ENCODE measurements around the gene IKBKE. TPM values are rescaled to one million over a fixed set of nuclear protein-coding genes. Genes with fewer than 3 reads are reported as not detected.

Gene IKBKE
- total and polyA plus RNA-seq, 2 donors (not counting 3 experiments of a cell fraction or from before 2014, with no cell fraction given), result 17.9 to 20.7 TPM

DNA sequence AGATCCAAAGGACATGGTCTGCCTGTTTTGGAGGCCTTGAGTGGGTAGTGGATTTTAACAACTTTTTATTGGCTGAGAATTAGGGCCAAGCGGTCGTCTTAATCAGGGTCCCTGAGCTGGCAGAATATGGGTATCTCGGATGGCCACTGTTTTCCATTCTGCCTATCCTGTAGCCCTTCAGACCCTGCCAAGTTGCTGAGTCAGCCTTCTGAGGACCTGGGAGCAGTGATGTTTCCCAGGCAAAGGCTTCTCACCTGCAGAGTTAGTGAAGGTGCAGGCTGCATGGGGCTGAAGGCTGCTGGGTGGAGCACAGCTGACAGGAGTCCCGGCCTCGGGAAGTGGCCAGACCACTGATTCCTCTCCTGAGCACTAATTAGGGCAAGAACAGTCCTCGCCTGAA is 48.5 kb downstream of the IKBKE start:
- BruUV-seq (replicated peaks), result no TSS peak
- no peak overlapping the region for H3K9ac ChIP-seq (replicated peaks; ENCODE audit: extremely low read depth, insufficient read depth, low read length)
- no peak overlapping the region for H3K27ac ChIP-seq (ENCODE audit: insufficient read depth, low read depth, low read length)
- FAIRE-seq (no peak), DNase-seq (ENCODE audit: low read depth, low spot score) (no peak)
- intact Hi-C loops (cut with micrococcal nuclease), result no loop called here
- ChIA-PET CTCF (interaction anchor here (0.8 to 1.7 kb wide), 3 partner anchors 27 to 39 kb away, joined by 3 to 5 read pairs (median 4); no protein-coding TSS in a partner anchor), POLR2A (no interaction called here)
- no peak overlapping the region for H3K4me2 ChIP-seq (ENCODE audit: insufficient read depth, low read length)
- H3K27me3 ChIP-seq (ENCODE audit: control insufficient read depth in 2 of 2, insufficient read depth in 2 of 2, low read length in 2 of 2), result peaks cover 10 to 12% of the 10 kb centered on the region in 2 experiments
- dilution Hi-C loops (cut with MboI; ENCODE audit: extremely low pct_ligation_motif_present, low sequenced_read_pairs), result no loop called here
- no peaks in the 10 kb centered on the region for H3K79me2 ChIP-seq (ENCODE audit: control insufficient read depth, insufficient read depth, low read length)
- H2AFZ ChIP-seq (ENCODE audit: low read depth, low read length), result no peak overlapping the region
- H3K9me3 ChIP-seq (replicated peaks; ENCODE audit: control insufficient read depth, insufficient read depth, low read length), result no peaks in the 10 kb centered on the region
- H4K20me1 ChIP-seq (replicated peaks; ENCODE audit: control insufficient read depth, extremely low read depth, insufficient read depth, low read length), result no peaks in the 10 kb centered on the region
- no peaks in the 10 kb centered on the region for H3K36me3 ChIP-seq (ENCODE audit: control insufficient read depth in 2 of 2, extremely low read depth in 1 of 2, insufficient read depth in 2 of 2, low read length in 2 of 2)
- no peak overlapping the region for H3K4me3 ChIP-seq (replicated peaks in 1 of 3; ENCODE audit: insufficient read depth in 1 of 3, low read depth in 1 of 3, low read length in 3 of 3)
- H3K9me1 ChIP-seq (replicated peaks; ENCODE audit: control insufficient read depth, extremely low read depth, insufficient read depth, low read length), result no peaks in the 10 kb centered on the region
- no peaks in the 10 kb centered on the region for H3K4me1 ChIP-seq (ENCODE audit: control insufficient read depth, extremely low read depth, insufficient read depth, low read length)
- TF ChIP-seq POLR2AphosphoS5 (IDR thresholded peaks at IDR 0.05; ENCODE audit: insufficient read depth, low read depth, low read length) (no peak), GATA2 (IDR thresholded peaks at IDR 0.05; ENCODE audit: insufficient read depth, insufficient read length, low read depth, low read length) (no peak), FOS (IDR thresholded peaks at IDR 0.05; ENCODE audit: borderline replicate concordance, insufficient read depth, low read length) (no peak), MYC (IDR thresholded peaks at IDR 0.05; ENCODE audit: low read depth, low read length) (no peak), JUN (IDR thresholded peaks at IDR 0.05; ENCODE audit: borderline replicate concordance, insufficient read depth, insufficient read length, low read depth) (no peak), POLR2A (IDR thresholded peaks at IDR 0.05; ENCODE audit: low read depth, low read length) (no peak), EZH2 (IDR thresholded peaks at IDR 0.05; ENCODE audit: borderline replicate concordance, low read depth, low read length, severe bottlenecking) (no peak)
- TF ChIP-seq, protein P1, sequence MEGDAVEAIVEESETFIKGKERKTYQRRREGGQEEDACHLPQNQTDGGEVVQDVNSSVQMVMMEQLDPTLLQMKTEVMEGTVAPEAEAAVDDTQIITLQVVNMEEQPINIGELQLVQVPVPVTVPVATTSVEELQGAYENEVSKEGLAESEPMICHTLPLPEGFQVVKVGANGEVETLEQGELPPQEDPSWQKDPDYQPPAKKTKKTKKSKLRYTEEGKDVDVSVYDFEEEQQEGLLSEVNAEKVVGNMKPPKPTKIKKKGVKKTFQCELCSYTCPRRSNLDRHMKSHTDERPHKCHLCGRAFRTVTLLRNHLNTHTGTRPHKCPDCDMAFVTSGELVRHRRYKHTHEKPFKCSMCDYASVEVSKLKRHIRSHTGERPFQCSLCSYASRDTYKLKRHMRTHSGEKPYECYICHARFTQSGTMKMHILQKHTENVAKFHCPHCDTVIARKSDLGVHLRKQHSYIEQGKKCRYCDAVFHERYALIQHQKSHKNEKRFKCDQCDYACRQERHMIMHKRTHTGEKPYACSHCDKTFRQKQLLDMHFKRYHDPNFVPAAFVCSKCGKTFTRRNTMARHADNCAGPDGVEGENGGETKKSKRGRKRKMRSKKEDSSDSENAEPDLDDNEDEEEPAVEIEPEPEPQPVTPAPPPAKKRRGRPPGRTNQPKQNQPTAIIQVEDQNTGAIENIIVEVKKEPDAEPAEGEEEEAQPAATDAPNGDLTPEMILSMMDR (IDR thresholded peaks at IDR 0.05; ENCODE audit: extremely low read depth in 1 of 2, insufficient read depth in 1 of 2, low read depth in 1 of 2, low read length in 2 of 2), result no peak
- TF ChIP-seq, protein P2, sequence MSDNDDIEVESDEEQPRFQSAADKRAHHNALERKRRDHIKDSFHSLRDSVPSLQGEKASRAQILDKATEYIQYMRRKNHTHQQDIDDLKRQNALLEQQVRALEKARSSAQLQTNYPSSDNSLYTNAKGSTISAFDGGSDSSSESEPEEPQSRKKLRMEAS (IDR thresholded peaks at IDR 0.05; ENCODE audit: insufficient read depth, insufficient read length), result no peak

Measured in endothelial cell of umbilical vein (primary cell).